NOMO-1 treated with DMSO at 0.1 percent for 48 hours (cell line): Measurements from ENCODE around the gene IFNA16.
"Not testable (repeated sequence)": the region's sequence is repeated elsewhere in the genome, so short reads cannot be mapped to it uniquely, and the experiment has no call there.

Experiments
- DNase-seq: peaks from one replicate; lab custom pipeline; 2025; ENCODE audit not compliant: unreplicated experiment; lab: John Stamatoyannopoulos, UW

The IFNA16 gene

DNA sequence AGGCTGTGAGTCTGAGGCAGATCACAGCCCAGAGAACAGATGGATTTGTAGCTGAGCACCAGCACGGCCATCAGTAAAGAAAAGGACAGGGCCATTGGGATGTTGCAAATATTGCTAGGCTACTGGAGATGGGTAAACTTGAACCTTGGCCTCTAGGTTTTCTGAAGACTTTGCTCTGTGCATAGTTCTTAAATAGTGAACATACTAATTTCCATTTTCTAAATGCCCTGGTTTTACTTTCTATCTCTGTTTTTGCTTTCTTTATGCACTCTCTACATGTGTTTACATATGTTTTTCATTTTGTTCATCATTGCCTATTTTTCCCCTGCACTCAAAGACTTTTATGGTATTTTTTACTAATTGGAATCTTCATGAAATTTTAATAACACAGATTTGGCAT is at the start of gene IFNA16:
Gene IFNA16, minus strand, starts transcription at position 101 of the 400 bp plus-strand sequence. Its CDS starts 6 bp downstream, at position 95.
- DNase-seq = not testable (repeated sequence)

DNA sequence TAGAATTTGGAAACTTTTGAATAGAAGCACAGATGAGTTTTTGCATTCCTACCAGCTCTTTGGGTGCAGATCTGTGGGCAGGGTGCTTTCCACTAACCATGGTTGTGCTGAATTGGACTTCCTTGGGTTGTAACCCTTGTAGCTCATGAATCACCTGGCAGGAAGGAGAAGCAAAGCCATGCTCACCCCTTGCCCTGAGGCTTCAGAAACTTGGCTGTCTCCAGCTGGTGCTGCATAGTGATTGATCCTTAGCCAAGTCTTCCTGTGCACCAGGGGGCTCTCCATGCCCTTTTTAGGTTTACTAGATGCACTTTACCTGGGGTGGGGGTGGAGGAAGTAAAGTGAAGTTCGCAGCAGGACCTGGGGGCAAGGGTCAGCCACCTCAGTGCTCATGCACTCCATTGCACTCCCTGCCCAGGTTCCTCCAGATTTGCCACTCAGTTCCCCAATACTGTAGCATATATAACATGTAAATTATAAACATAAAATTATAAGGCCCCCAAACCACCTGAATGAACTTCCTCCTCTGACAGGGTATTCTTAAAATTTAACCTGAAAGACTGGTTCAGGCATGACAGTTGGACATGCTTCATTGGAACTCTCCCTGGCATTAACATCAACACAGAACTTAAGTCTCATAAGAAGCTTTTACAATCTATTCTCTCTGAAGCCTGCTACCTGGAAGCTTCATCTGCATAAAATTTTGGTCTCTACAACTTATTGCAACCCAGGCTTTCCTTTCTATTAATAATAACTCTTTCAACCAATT is 48.5 kb upstream of the IFNA16 start:
- DNase-seq = no peak

DNA sequence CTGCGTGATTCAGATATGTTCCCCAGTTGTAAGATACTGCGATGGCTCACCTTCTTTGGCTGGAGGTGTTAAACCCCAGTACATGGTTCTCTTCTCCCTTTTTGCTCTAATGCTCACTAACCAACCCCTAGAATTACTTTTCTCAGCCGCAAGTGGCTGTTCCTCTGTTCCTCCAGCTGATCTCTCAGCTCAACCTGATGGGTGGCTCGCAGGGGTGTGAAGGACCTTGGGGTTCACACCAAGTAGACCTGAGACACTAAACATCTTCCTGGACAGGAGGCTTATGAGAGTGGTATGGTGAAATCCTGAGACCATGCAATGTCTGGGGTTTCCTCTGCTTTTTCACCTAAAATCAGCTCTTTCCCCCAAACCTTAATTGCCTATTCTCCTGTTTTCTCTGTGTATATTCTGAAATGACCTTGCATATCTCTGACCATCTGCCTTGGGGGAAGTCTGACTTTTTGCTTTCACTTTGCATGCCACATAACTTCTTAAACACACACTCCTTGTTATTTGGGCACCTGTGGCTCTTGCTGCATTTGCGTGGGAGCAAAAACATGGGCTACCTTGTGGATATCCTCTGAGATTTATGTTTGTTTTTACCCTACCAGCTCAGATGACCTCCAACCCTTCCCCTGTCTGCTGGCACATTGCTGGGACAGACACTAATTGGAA is 38.6 kb upstream of the IFNA16 start:
- no peak for DNase-seq

DNA sequence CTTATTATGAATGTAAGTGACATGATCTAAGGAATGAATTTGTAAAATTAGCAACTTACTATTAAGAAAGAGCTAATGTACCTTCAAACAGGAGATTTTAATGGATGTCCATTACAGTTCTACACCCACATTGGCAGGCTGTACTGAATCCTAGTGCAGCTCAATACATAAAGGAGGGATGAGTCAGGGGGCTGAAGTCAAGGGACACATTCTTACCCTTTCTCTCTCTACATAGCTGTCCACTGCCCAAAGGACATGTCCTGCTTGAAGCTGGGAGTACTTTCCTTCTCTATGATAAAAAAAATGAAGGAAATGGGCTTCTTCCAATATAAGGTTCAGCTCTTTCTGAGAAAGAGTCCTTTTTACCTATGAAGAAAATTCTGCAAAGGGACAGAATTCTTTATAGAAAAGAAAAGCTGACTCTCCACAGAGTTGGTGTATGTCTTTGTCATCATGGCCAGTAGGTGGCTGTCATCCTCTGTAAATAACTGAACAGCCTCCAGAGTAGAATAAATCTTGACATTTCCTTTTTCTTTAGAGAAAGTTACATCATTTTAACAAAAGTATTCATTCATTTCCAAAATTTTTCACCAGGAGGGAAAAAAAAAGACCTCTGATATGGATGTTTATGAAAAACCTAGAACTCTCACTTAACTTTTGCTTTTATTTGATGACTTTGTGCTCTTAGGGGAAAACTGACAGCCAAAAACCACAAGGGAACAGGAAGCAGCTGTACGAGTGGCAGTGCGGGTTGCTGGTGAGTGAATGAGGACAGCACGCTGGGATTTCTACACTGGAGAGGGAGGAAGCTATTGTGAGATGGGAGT is 35.8 kb upstream of the IFNA16 start:
- no peak for DNase-seq

DNA sequence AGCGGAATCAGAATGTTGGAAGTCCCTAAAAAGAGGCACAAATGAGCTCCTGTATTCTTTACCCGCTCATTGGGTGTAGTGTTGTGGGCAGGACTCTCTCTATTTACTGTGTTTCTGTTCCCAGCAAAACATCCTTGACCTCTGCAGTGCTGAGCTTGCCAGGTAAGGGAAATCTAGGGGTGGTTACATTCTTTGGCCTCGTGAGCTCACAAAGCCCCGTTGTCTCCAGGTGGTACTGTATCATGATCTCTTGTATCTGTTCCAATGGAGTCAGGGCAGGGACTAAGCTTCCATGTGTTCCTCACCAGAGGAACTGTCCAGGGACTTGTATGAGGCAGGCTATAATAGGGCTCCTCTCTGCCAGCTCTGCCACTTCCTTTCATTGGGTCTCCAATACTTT is 34.5 kb upstream of the IFNA16 start:
- DNase-seq = no peak

DNA sequence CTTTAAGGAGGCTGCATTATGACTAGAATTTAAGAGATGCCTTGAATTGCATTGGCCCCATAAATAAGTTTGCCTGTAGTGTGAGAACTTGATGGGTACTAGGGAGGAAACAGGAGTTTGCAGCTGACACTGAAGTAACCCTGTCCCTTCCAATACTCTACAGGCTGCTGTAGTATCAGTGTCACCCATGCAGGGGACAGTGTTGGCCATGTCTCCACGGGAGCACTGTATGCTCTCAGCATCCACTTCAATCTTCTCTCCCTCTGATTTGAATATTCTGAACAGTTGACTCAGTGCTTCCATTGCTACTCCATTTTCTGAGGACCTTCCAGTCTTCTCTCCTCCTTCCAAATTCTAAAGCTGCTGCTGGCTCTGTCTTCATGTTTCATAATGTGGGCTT is 34.1 kb upstream of the IFNA16 start:
- DNase-seq = no peak

DNA sequence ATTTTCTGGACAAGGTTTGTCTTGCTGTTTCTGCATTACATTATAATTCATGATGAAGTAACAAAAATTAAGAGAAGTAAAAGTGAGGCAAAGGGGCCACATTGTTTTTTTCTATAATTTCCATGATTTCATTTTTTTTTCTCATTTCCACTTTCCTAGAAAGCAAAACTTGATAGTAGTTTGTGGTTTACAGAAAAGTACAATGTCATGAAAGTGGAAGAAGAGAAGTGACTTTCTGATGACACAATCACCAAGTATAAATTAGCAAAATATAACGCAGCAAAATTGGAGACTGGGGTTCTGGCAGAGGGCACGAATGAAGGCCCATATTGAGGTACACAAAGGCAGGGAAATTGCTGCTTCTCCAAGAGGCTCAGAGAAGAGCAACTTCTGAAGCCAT is 27.7 kb upstream of the IFNA16 start:
- no peak for DNase-seq

DNA sequence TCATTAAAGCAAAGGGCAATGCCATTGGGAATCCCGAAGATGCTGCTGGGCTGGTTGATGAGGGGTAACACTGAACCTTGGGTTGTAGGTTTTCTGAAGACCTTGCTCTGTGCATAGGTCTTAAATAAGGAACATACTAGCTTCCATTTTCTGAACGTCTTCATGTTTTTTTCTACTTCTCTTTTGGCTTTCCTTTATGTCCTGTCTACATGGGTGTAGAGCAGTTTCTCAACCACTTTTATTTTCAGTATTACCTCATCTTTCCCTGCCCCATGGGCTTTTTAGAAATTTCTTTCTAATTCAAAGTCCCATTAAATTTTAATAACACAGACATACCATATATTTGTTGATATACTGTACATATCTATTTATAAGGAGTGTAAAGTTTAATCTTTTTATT is 22.8 kb upstream of the IFNA16 start, which contains the start of gene IFNA14:
Gene IFNA14, minus strand, starts transcription at position 95 of the 400 bp plus-strand sequence. Its CDS starts 70 bp downstream, at position 25.
- DNase-seq = no peak

DNA sequence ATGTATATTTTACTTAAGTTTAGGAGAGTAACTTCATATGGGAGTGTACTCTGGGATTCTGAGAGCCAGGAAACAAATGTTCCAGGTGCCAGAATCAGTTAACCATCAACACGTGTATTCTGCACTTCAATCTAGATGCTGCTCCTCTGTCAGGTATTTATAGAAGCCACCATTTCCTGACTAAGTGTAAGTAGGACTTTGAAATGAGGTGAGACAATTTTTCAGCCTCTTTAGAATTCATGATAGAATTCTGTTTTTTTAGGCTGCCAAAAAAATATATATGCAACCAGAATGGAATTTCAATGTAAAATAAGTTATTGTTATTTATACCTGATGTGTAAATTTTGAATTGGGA is 19.2 kb upstream of the IFNA16 start:
- not testable (repeated sequence) for DNase-seq

DNA sequence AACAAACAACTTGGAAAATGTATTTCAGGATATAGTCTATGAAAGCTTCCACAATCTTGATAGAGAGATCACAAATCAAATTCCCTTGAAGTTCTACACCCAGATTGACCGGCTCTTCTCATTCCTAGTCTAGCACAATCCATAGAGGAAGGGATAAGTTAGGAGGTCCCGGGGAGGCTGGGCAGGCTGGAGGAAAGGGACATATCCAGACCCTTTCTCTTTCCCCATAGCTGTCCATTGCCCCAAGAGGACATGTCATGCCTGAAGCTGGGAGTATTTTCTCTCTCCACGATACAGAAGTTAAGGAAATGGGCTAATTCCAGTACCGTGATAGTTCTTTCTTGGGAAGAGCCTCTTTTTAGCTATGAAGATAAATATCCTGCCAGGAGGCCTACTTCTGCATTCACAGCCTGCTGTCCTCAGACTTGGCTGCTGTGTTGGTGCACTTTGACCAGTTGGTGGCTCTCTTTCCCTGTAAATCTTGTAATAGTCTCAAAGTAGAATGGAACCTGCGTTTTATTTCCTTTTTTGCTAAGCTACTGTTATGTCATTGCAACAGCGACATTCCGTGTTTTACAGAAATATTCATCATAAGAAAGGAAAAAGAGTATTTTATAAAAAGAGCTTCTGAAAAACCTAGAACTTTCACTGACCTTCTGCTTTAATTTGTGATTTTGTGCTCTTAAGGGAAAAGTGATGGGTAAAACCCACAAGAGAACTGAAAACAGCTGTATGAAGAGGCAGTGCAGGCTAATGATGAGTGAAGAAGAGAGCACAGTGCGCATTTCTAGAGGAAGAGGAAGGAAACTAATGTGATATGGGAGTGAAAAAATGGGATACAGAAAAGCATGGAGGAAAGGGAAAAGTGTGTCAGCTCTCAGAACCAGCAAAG is 18.6 kb upstream of the IFNA16 start:
- DNase-seq = not testable (repeated sequence)

DNA sequence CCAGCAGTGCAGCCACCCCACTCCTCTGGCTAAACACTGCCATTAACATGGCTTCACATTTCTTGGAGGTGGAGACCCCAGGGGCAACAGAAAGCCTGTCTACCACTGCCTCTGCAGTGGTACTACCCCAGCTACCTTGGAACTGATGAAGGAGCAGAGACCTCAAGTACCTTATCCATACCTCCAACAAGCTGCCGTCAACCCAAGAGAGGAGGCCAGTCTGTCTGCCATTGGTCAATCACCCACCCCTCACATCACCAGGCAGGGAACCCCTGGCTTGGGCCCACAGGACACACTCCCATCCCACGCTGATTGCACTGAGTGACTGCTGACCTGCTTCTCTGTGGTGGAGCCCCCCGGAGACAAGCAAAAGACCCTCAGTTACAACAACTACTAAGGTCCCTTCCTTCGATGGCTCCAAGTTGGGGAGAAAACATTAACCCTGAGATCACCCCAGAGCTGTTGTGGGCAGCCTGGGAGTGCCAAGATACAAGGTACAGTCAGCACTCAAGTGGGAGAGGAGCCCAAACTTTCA is 17.1 kb upstream of the IFNA16 start:
- no peak for DNase-seq

DNA sequence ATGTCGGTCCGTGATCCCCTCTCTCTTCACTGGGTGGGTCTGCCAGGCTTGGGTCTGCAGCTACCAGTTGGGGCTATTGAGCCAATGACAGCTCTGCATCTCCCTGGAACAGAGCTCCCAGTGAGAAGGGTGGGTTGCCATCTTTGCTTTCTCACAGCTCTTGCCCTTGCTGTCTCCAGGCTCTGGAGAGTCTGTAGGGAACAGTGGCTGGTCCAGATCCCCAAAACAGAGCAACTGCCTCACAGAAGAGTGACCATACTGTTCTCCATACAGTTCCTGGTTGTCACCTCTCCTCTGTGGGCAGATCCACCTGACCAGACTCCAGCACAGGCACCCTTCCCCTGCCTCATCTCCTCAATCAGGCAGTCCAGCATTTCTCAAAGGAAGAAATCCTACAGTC is 16.1 kb upstream of the IFNA16 start:
- no peak for DNase-seq

DNA sequence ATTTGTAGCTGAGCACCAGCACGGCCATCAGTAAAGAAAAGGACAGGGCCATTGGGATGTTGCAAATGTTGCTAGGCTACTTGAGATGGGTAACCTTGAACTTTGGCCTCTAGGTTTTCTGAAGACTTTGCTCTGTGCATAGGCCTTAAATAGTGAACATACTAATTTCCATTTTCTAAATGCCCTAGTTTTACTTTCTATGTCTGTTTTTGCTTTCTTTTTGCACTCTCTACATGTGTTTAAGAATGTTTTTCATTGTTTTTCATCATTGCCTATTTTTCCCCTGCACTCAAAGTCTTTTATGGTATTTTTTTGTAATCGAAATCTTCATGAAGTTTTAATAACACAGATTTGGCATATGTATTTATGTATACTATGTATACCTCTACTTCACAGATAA is 11.0 kb upstream of the IFNA16 start, which contains the start of gene IFNA17:
Gene IFNA17, minus strand, starts transcription at position 101 of the 400 bp plus-strand sequence. Its CDS starts 49 bp downstream, at position 52.
- no peak for DNase-seq

DNA sequence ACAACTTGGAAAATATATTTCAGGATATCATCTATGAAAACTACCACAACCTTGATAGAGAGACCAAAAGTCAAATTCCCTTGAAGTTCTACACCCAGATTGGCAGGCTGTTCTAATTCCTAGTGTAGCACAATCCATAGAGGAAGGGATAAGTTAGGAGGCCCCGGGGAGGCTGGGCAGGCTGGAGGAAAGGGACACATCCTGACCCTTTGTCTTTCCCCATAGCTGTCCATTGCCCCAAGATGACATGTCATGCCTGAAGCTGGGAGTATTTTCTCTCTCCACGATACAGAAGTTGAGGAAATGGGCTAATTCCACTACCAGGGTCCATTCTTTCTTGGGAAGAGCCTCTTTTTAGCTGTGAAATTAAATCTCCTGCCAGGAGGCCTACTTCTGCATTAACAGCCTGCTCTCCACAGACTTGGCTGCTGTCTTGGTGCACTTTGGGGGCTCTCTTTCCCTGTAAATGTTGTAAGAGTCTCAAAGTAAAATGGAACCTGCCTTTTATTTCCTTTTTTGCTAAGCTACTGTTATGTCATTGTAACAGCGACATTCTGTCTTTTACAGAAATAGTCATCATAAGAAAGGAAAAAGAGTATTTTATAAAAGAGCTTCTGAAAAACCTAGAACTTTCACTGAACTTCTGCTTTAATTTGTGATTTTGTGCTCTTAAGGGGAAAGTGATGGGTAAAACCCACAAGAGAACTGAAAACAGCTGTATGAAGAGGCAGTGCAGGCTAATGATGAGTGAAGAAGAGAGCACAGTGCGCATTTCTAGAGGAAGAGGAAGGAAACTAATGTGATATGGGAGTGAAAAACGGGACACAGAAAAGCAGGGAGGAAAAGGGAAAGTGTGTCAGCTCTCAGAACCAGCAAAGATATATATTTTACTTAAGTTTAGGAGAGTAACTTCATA is 3.4 kb downstream of the IFNA16 start:
- DNase-seq = not testable (repeated sequence)

DNA sequence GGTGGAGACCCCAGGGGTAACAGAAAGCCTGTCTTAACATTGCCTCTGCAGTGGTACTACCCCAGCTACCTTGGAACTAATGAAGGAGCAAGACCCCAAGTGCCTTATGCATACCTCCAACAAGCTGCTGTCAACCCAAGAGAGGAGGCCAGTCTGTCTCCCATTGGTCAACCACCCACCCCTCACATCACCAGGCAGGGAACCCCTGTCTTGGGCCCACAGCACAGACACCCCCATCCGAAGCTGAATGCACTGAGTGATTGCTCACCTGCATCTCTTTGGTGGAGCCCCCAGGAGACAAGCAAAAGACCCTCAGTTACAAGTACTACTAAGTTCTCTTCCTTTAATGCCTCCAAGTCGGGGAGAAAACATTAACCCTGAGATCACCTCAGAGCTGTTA is 5.0 kb downstream of the IFNA16 start:
- not testable (repeated sequence) for DNase-seq

DNA sequence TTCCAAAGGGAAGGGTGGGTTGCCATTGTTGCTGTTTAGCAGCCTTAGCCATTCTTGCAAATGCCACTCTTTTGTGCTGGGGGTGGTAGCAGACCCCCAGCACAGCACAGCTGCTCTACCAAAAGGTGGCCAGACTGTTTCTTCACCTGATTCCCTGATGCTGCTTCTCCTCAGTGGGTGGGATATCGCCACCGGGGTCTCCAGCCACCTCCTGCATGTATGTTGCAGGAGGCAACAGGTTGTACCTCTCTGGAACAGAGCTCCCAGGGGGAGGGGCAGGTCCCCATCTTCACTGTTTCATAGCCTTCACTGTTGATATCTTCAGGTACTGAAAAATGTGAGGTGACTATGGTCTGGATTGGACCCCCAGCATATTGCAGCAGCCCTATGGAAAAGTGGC is 6.3 kb downstream of the IFNA16 start:
- DNase-seq = not testable (repeated sequence)

DNA sequence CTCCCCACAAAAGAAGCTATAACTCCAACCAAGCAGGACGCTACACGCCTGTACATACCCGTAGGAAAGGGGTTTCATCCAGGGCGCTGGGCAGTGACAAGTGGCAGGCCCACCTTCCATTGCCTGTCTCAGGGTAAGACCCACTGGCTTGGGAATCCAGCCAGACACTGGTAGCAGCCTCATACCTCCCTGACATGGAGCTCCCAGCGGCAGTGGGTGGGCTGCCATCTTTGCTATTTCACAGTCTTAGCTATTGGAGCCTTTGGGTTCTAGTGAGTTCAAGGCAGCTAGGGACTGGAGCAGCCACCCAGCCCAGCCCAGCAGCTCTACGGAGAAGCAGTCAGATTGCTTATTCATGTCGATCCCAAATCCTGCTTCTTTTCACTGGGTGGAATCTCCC is 6.8 kb downstream of the IFNA16 start:
- no peak for DNase-seq

DNA sequence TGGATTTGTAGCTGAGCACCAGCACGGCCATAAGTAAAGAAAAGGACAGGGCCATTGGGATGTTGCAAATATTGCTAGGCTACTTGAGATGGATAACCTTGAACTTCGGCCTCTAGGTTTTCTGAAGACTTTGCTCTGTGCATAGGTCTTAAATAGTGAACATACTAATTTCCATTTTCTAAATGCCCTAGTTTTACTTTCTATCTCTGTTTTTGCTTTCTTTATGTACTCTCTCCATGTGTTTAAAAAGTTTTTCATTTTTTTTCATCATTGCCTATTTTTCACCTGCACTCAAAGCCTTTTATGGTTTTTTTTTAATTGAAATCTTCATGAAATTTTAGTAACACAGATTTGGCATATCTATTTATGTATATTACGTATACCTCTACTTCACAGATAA is 10.1 kb downstream of the IFNA16 start, which contains the start of gene IFNA10:
Gene IFNA10, minus strand, starts transcription at position 101 of the 400 bp plus-strand sequence. Its CDS starts 46 bp downstream, at position 55.
- DNase-seq = not testable (repeated sequence)

DNA sequence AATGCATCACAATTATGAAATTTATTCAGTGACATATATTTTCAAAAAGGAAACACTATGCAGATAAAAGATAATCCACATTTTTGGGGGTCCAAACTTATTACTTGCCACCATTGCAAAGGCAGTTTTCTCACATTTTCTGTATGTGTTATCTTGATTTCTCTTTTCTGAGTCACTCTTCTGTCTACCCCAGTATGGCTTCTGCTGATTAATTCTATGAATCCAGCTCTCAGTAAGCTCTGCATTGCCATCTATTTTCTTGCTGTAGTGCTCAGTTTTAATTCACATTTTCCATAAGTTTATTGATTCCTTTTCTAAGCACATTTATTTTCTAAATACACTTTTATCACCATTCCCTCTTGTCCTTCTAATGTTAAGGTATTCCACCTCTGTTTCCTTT is 11.9 kb downstream of the IFNA16 start:
- no peak for DNase-seq
